Endodermal cell (in vitro differentiated cells): ENCODE data around the gene TBCE. TPM values are rescaled to one million over a fixed set of nuclear protein-coding genes. Genes with fewer than 3 reads are reported as not detected.

ENCODE experiments used
- DNase-seq: peaks from one replicate; pipeline ENCODE4 v3.0.0-alpha.2; 2017
- H3K27ac ChIP-seq: 2 replicates; pipeline ENCODE4 v1.5.1; 2013; ENCODE audit warnings: mild to moderate bottlenecking, low read depth, low read length, moderate library complexity
- H3K27me3 ChIP-seq: 2 replicates; pipeline ENCODE4 v1.6.1; 2013; ENCODE audit warnings: mild to moderate bottlenecking, low read length, moderate library complexity; ENCODE audit not compliant: insufficient read depth, control insufficient read depth, poor library complexity, severe bottlenecking
- H3K36me3 ChIP-seq: 2 replicates; pipeline ENCODE4 v1.7.0; 2013; ENCODE audit warnings: mild to moderate bottlenecking, low read length, moderate library complexity; ENCODE audit not compliant: control insufficient read depth, insufficient read depth
- H3K4me1 ChIP-seq: one replicate; pipeline ENCODE4 v1.7.0; 2013; ENCODE audit warnings: low read length; ENCODE audit not compliant: control insufficient read depth, insufficient read depth
- H3K4me3 ChIP-seq: 2 replicates; pipeline ENCODE4 v1.5.1; 2013; ENCODE audit warnings: mild to moderate bottlenecking, low read length, moderate library complexity
- H3K9ac ChIP-seq: 2 replicates; pipeline ENCODE4 v1.6.1; 2013; ENCODE audit warnings: mild to moderate bottlenecking, low read length, moderate library complexity; ENCODE audit not compliant: poor library complexity, severe bottlenecking; ENCODE audit errors: extremely low read depth
- H3K9me3 ChIP-seq: 2 replicates; pipeline ENCODE4 v1.6.1; 2013; ENCODE audit warnings: mild to moderate bottlenecking, low read length, moderate library complexity; ENCODE audit not compliant: control insufficient read depth
- H3K27ac Mint-ChIP-seq: 2 replicates; pipeline ENCODE4 v1.8.0; 2020; ENCODE audit warnings: mixed read lengths
- H3K27me3 Mint-ChIP-seq: 2 replicates; pipeline ENCODE4 v1.8.0; 2021; ENCODE audit warnings: mild to moderate bottlenecking, mixed read lengths; ENCODE audit not compliant: insufficient read depth
- H3K36me3 Mint-ChIP-seq: 2 replicates; pipeline ENCODE4 v1.8.0; 2020; ENCODE audit warnings: low read depth, mixed read lengths
- H3K4me1 Mint-ChIP-seq: 2 replicates; pipeline ENCODE4 v1.8.0; 2020; ENCODE audit warnings: mixed read lengths
- H3K4me3 Mint-ChIP-seq: 2 replicates; pipeline ENCODE4 v1.8.0; 2020; ENCODE audit warnings: mild to moderate bottlenecking, moderate library complexity, mixed read lengths
- H3K9me3 Mint-ChIP-seq: 2 replicates; pipeline ENCODE4 v1.8.0; 2020; ENCODE audit warnings: mild to moderate bottlenecking, mixed read lengths
- CTCF ChIP-seq: fragments of 200-600 bp; sonication (generic); conservative IDR thresholded peaks from 2 replicates; pipeline ENCODE4 v1.5.0; 2021; ENCODE audit warnings: antibody characterized with exemption, mild to moderate bottlenecking
- WGBS, 2 experiments: methylation state at CpG; one replicate each; pipeline versions ENCODE4 v1.1.5 to v1.1.7; 2013; ENCODE audit warnings: missing lambda C conversion rate in 2 of 2, mixed read lengths in 1 of 2; ENCODE audit not compliant: insufficient coverage in 1 of 2, insufficient read length in 1 of 2; 5-methylcytosine and 5-hydroxymethylcytosine counted together
- total RNA-seq, 2 donors: library from RNA; stranded (reverse); fragmentation: NEBNext Ultra II Directional in 1 of 2; extraction: Animal tissue kit (Norgen Biotek cat#: 25700) in 1 of 2; gene quantifications; 2 replicates in 1 of 2; 3 replicates in 1 of 2; pipeline ENCODE4 v1.2.1, GENCODE V29; 2021

Gene TBCE
- total RNA-seq, 2 donors from 2014 or later = 31.8 to 33.3 TPM

- H3K27ac Mint-ChIP-seq = no peak overlapping the region
- no peak overlapping the region for H3K4me3 Mint-ChIP-seq
- Histone ChIP-seq H3K4me1 (no peaks in the 10 kb centered on the region), H3K9ac (no peak overlapping the region), H3K4me3 (no peak overlapping the region), H3K27me3 (no peaks in the 10 kb centered on the region), H3K9me3 (no peaks in the 10 kb centered on the region), H3K36me3 (no peaks in the 10 kb centered on the region), H3K27ac (no peak overlapping the region)
- H3K9me3 Mint-ChIP-seq = peaks cover 3% of the 10 kb centered on the region
- WGBS, 2 experiments = 84 to 89% methylated on average over 3 of the region's 3 CpGs
- DNase-seq = no peak
- H3K4me1 Mint-ChIP-seq = peaks cover 8% of the 10 kb centered on the region
- H3K27me3 Mint-ChIP-seq = no peaks in the 10 kb centered on the region
- no peak for TF ChIP-seq CTCF
- H3K36me3 Mint-ChIP-seq = peaks cover 5% of the 10 kb centered on the region
These were observed 15.8 kb upstream of the TBCE start for GRCh38 chr1:235351441-235351840.

GRCh38 chr1:235351898-235352297 is 15.3 kb upstream of the TBCE start:
- no peaks in the 10 kb centered on the region for H3K4me1 ChIP-seq
- H3K27ac Mint-ChIP-seq = no peak overlapping the region
- no peaks in the 10 kb centered on the region for H3K27me3 Mint-ChIP-seq
- no peak overlapping the region for H3K9ac ChIP-seq
- DNase-seq = no peak
- no peak overlapping the region for H3K27ac ChIP-seq
- no peak overlapping the region for H3K4me3 Mint-ChIP-seq
- H3K4me3 ChIP-seq = no peak overlapping the region
- H3K27me3 ChIP-seq = no peaks in the 10 kb centered on the region
- peaks cover 8% of the 10 kb centered on the region for H3K4me1 Mint-ChIP-seq
- H3K9me3 Mint-ChIP-seq = peaks cover 3% of the 10 kb centered on the region
- no peak for TF ChIP-seq CTCF
- H3K9me3 ChIP-seq = no peaks in the 10 kb centered on the region
- H3K36me3 Mint-ChIP-seq = peaks cover 2% of the 10 kb centered on the region
- WGBS, 2 experiments = 73 to 84% methylated on average over 3 of the region's 3 CpGs
- no peaks in the 10 kb centered on the region for H3K36me3 ChIP-seq

GRCh38 chr1:235357485-235358373 is 9.5 kb upstream of the TBCE start:
- no peak overlapping the region for H3K27ac Mint-ChIP-seq
- H3K4me3 Mint-ChIP-seq = no peak overlapping the region
- peak; percentile 76 for DNase-seq

More at GRCh38 chr1:235357485-235358373, 9.5 kb upstream of the TBCE start:
- H3K4me3 ChIP-seq = no peak overlapping the region
- Mint-ChIP-seq H3K36me3 (no peaks in the 10 kb centered on the region), H3K4me1 (peaks cover 8% of the 10 kb centered on the region), H3K9me3 (no peaks in the 10 kb centered on the region), H3K27me3 (no peaks in the 10 kb centered on the region)
- no peak for TF ChIP-seq CTCF
- H3K4me1 ChIP-seq = no peaks in the 10 kb centered on the region
- H3K9ac ChIP-seq = no peak overlapping the region
- H3K36me3 ChIP-seq = no peaks in the 10 kb centered on the region
- WGBS, 2 experiments = 81 to 82% methylated on average over 8 to 11 of the region's 11 CpGs
- H3K9me3 ChIP-seq = no peaks in the 10 kb centered on the region
- H3K27ac ChIP-seq = no peak overlapping the region
- H3K27me3 ChIP-seq = no peaks in the 10 kb centered on the region
